Gastrocnemius medialis (tissue), 4 donors: ENCODE measurements around the gene ABCA13.

Experiments used
- CTCF ChIP-seq, 5 experiments: fragments of 450-650 bp in 3 of 5; fragments of 200-600 bp in 2 of 5; sonication (generic) in 2 of 5; IDR thresholded peaks in 4 of 5; conservative IDR thresholded peaks in 1 of 5; 1 replicate in 4 of 5; 2 replicates in 1 of 5; pipeline ENCODE4 v1.5.1; 2016 to 2019; ENCODE audit warnings: antibody characterized with exemption in 5 of 5, mild to moderate bottlenecking in 3 of 5, moderate library complexity in 3 of 5
- POLR2A ChIP-seq, 2 donors: fragments of 450-650 bp; IDR thresholded peaks; one replicate each; pipeline ENCODE4 v1.6.1; 2017; ENCODE audit warnings: antibody characterized with exemption in 2 of 2, mild to moderate bottlenecking in 2 of 2, moderate library complexity in 2 of 2

GRCh38 chr7:48411619-48412018, 240.4 kb downstream of the ABCA13 start:
- TF ChIP-seq CTCF (IDR thresholded peaks at IDR 0.05 in 4 of 5, conservative IDR thresholded peaks at IDR 0.05 in 1 of 5) = no peak
- TF ChIP-seq POLR2A (IDR thresholded peaks at IDR 0.05) = no peak
